Transverse colon (tissue), 4 donors: Measurements from ENCODE around the gene PITPNC1.

Experiments used
- POLR2A ChIP-seq: fragments of 450-650 bp; IDR thresholded peaks from one replicate; pipeline ENCODE4 v1.6.1; 2016; ENCODE audit warnings: antibody characterized with exemption, mild to moderate bottlenecking, moderate library complexity
- POLR2AphosphoS5 ChIP-seq, 3 donors: sonication (generic); formaldehyde crosslinking; IDR thresholded peaks; one replicate each; pipeline ENCODE4 v1.6.1; 2016; ENCODE audit warnings: antibody characterized with exemption in 3 of 3
- TF ChIP-seq, protein P1 (sequence below), 5 experiments: fragments of 200-600 bp in 3 of 5; fragments of 450-650 bp in 2 of 5; sonication (generic) in 3 of 5; IDR thresholded peaks; 1 replicate in 2 of 5; 2 replicates in 3 of 5; pipeline ENCODE4 v1.5.1; 2016 to 2017; ENCODE audit warnings: antibody characterized with exemption in 5 of 5, inconsistent platforms in 3 of 5, mild to moderate bottlenecking in 2 of 5, moderate library complexity in 1 of 5

DNA sequence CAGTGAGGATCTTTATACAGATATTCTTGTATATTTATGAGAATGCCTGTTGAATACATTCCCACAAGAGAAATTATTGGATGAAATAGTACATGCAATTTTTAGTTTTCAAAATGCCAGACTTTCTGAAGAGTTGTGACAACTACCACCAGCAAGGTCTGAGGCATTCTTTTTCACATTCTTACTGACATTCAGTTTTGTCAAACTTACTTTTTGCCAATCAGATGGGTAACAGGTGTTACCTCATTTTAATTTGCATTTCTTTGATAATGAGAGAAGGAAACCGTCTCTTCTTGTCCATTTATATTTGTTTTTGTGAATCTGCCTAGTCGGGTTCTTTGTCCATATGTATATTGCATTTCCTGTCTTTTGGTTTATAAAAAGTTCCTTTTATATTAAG lies 364.9 kb downstream of the PITPNC1 start:
- TF ChIP-seq POLR2A (no peak), POLR2AphosphoS5 (IDR thresholded peaks at IDR 0.05) (no peak)
- TF ChIP-seq, protein P1, sequence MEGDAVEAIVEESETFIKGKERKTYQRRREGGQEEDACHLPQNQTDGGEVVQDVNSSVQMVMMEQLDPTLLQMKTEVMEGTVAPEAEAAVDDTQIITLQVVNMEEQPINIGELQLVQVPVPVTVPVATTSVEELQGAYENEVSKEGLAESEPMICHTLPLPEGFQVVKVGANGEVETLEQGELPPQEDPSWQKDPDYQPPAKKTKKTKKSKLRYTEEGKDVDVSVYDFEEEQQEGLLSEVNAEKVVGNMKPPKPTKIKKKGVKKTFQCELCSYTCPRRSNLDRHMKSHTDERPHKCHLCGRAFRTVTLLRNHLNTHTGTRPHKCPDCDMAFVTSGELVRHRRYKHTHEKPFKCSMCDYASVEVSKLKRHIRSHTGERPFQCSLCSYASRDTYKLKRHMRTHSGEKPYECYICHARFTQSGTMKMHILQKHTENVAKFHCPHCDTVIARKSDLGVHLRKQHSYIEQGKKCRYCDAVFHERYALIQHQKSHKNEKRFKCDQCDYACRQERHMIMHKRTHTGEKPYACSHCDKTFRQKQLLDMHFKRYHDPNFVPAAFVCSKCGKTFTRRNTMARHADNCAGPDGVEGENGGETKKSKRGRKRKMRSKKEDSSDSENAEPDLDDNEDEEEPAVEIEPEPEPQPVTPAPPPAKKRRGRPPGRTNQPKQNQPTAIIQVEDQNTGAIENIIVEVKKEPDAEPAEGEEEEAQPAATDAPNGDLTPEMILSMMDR (IDR thresholded peaks at IDR 0.05), result no peak
